T-helper 2 cell (primary cell): ENCODE measurements around the gene GIT1.

ENCODE experiments used
- DNase-seq, 5 experiments: peaks; one replicate each; pipeline versions ENCODE4 v3.0.0 to v3.0.0-alpha.2; 2012 to 2022

The GIT1 gene

GRCh38 chr17:29615492-29616299 lies 26.2 kb upstream of the GIT1 start:
- DNase-seq = peak; percentile 74 to 88 (median 81)

GRCh38 chr17:29615048-29615385 lies 25.6 kb upstream of the GIT1 start:
- DNase-seq = peak in 3 of 5 experiments; percentile 64 to 96 (median 79)

GRCh38 chr17:29614349-29615047 lies 25.1 kb upstream of the GIT1 start:
- DNase-seq = no peak

GRCh38 chr17:29613856-29614255 lies 24.4 kb upstream of the GIT1 start:
- DNase-seq = no peak

- peak; percentile 84 to 95 (median 90) for DNase-seq
Measured at GRCh38 chr17:29613352-29613837, 23.9 kb upstream of the GIT1 start.

GRCh38 chr17:29612404-29613280 lies 23.2 kb upstream of the GIT1 start:
- no peak for DNase-seq

GRCh38 chr17:29612094-29612403 lies 22.6 kb upstream of the GIT1 start:
- DNase-seq = no peak

GRCh38 chr17:29611351-29612093 lies 22.1 kb upstream of the GIT1 start:
- no peak for DNase-seq

- DNase-seq = no peak
Measured at GRCh38 chr17:29610395-29610794, 20.9 kb upstream of the GIT1 start.

- DNase-seq = no peak
Measured at GRCh38 chr17:29608986-29609385, 19.5 kb upstream of the GIT1 start.

- no peak for DNase-seq
Measured at GRCh38 chr17:29607557-29608195, 18.2 kb upstream of the GIT1 start.

- DNase-seq = no peak
Measured at GRCh38 chr17:29603109-29603674, 13.7 kb upstream of the GIT1 start.

- no peak for DNase-seq
Measured at GRCh38 chr17:29597361-29598172, 8.1 kb upstream of the GIT1 start.

- DNase-seq = no peak
Measured at GRCh38 chr17:29596811-29597210, 7.4 kb upstream of the GIT1 start.

GRCh38 chr17:29595943-29596774 lies 6.7 kb upstream of the GIT1 start:
- no peak for DNase-seq

GRCh38 chr17:29595107-29595942 lies 5.9 kb upstream of the GIT1 start:
- DNase-seq = no peak

GRCh38 chr17:29594519-29595090 lies 5.2 kb upstream of the GIT1 start:
- no peak for DNase-seq
